Left lung (tissue), 10 donors: ENCODE results near the gene PRCC. TPM values are rescaled to one million over a fixed set of nuclear protein-coding genes. Genes with fewer than 3 reads are reported as not detected.
A peak's percentile ranks its signal among the peaks of the same experiment; 100 is the strongest.

Source experiments
- ATAC-seq: fragments of 200-7000 bp; cut with Tn5 transposase; one replicate; pipeline ENCODE4 v1.9.1; 2020; ENCODE audit warnings: moderate library complexity
- DNase-seq, 4 donors: peaks; one replicate each; pipeline ENCODE4 v3.0.0-alpha.2; 2013 to 2020
- H3K27ac ChIP-seq, 2 donors: fragments of 200-600 bp; sonication (generic) in 1 of 2; one replicate each; pipeline versions ENCODE4 v1.5.0 to v1.8.0; 2020 to 2021
- H3K27me3 ChIP-seq, 2 donors: fragments of 200-600 bp; sonication (generic) in 1 of 2; one replicate each; pipeline versions ENCODE4 v1.5.0 to v1.8.0; 2020 to 2021
- H3K36me3 ChIP-seq, 2 donors: fragments of 200-600 bp; sonication (generic) in 1 of 2; one replicate each; pipeline versions ENCODE4 v1.5.0 to v1.8.0; 2020 to 2021
- H3K4me1 ChIP-seq, 2 donors: fragments of 200-600 bp; one replicate each; pipeline ENCODE4 v1.8.0; 2021
- H3K4me3 ChIP-seq, 2 donors: fragments of 200-600 bp; sonication (generic) in 1 of 2; one replicate each; pipeline versions ENCODE4 v1.5.0 to v1.8.0; 2020 to 2021; ENCODE audit warnings: mild to moderate bottlenecking in 1 of 2
- H3K9me3 ChIP-seq, 2 donors: fragments of 200-600 bp; sonication (generic) in 1 of 2; one replicate each; pipeline versions ENCODE4 v1.5.0 to v1.8.0; 2020 to 2021
- intact Hi-C, 2 donors: fragments of 100-400 bp; cut with DNase I; formaldehyde crosslinking; loops; one replicate each; pipeline versions ENCODE4 v1.11.2 to v1.14.2; 2022
- polyA plus RNA-seq, 6 donors: library from polyadenylated mRNA; unstranded; fragments of 120-200 nt; gene quantifications; one replicate each; pipeline ENCODE4 v1.2.1, GENCODE V29; 2013; ENCODE audit not compliant: insufficient read length in 6 of 6
- total RNA-seq, 2 donors: library from RNA; stranded (reverse); fragmentation: NEBNext Ultra II Directional; extraction: Animal tissue kit (Norgen Biotek cat#: 25700); gene quantifications; one replicate each; pipeline ENCODE4 v1.2.1, GENCODE V29; 2021
- TF ChIP-seq, protein P1 (sequence below), 2 donors: fragments of 200-600 bp; sonication (generic) in 1 of 2; IDR thresholded peaks; one replicate each; pipeline versions ENCODE4 v1.5.0 to v1.8.0; 2021; ENCODE audit warnings: antibody characterized with exemption in 2 of 2
- donor health status: DM: no; HTN: yes; CAD: no.
- donor health status: DM: no; HTN: no; CAD: no.

Gene PRCC
- total and polyA plus RNA-seq, 8 donors = 40.7 to 106 (median 96.3) TPM

DNA sequence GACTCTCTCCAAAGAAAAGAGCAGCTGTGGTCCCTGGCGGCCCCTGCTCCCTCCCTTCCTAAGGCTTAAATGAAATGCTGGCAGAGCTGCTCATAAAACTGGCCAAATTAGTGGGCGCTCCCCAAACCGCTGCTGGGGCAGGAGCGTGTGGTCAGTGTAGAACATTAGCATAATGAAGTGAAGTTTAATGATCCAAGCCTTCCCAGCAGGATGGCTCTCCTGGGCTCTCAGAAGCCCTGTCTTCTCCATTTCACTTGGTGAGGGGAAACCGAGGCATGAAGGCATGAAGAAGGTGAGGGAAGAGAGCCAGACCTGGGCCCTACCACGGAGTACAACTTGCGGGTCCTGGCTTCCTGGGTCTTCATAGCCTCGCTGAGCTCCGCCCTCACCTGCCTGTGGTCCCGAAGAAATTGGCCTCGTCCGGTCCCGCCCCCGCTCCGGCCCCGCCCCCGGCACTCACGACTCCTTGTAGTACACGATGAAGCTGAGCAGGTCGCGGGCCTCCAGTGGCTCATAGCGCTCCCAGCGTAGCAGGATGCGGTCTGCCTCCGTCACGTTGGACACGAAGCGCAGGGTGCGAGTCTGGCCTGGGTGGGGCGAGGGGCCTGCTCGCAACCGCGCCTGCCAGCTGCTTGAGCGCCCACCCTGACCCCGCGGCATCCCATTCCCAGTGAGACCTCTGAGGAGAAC, 81.3 kb downstream of the PRCC start:
- Histone ChIP-seq H3K27ac (no peak overlapping the region), H3K4me1 (peaks cover 5 to 11% of the 10 kb centered on the region in 2 donors), H3K36me3 (no peaks in the 10 kb centered on the region), H3K4me3 (no peak overlapping the region), H3K9me3 (no peaks in the 10 kb centered on the region), H3K27me3 (peaks cover 41 to 91% of the 10 kb centered on the region in 2 donors)
- no peak for DNase-seq
- TF ChIP-seq, protein P1, sequence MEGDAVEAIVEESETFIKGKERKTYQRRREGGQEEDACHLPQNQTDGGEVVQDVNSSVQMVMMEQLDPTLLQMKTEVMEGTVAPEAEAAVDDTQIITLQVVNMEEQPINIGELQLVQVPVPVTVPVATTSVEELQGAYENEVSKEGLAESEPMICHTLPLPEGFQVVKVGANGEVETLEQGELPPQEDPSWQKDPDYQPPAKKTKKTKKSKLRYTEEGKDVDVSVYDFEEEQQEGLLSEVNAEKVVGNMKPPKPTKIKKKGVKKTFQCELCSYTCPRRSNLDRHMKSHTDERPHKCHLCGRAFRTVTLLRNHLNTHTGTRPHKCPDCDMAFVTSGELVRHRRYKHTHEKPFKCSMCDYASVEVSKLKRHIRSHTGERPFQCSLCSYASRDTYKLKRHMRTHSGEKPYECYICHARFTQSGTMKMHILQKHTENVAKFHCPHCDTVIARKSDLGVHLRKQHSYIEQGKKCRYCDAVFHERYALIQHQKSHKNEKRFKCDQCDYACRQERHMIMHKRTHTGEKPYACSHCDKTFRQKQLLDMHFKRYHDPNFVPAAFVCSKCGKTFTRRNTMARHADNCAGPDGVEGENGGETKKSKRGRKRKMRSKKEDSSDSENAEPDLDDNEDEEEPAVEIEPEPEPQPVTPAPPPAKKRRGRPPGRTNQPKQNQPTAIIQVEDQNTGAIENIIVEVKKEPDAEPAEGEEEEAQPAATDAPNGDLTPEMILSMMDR (IDR thresholded peaks at IDR 0.05) = no peak
- ATAC-seq = peak; percentile 65
- intact Hi-C loops = no loop called here

DNA sequence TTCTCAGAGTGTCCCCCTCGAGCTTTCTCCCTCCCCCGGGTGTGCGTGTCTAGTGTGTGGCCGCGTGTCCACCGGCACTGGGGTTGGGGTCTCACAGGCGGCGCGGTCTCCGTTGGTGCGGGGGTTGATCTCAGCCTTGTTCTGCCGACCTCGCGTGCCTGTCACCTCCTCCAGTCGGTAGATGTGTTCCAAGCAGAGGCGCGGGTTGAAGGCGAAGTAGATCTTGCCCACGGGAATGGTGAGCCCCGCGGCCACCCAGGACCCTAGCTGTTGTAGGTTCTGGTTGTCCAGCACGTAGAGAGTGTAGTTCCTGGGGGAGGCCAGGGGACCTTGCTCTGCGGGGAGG, 81.8 kb downstream of the PRCC start:
- H3K27ac ChIP-seq = no peak overlapping the region
- H3K4me1 ChIP-seq = peaks cover 5 to 11% of the 10 kb centered on the region in 2 donors
- H3K9me3 ChIP-seq = no peaks in the 10 kb centered on the region
- no peak for DNase-seq
- H3K36me3 ChIP-seq = no peaks in the 10 kb centered on the region
- TF ChIP-seq, protein P1 (IDR thresholded peaks at IDR 0.05) = no peak
- no peak for ATAC-seq
- H3K4me3 ChIP-seq = no peak overlapping the region
- peaks cover 36 to 86% of the 10 kb centered on the region in 2 donors for H3K27me3 ChIP-seq
- intact Hi-C loops = no loop called here

Other genes with a start within 250 kb of the PRCC start
- gene IQGAP3, start 195.0 kb upstream of the PRCC start, total RNA-seq = 10 to 100 TPM in 1 of 2 donors, 1 to 10 TPM in 1; 2.8 to 10.3 TPM
- 10 to 100 TPM; 10.2 to 26.7 (median 15.8) TPM for gene IQGAP3, start 195.0 kb upstream of the PRCC start, polyA plus RNA-seq
- gene TTC24, start 187.8 kb upstream of the PRCC start, total RNA-seq = not detected
- under 1 TPM in 4 of 6 donors, not detected in 2; 0.07 to 0.34 (median 0.16) TPM for gene TTC24, start 187.8 kb upstream of the PRCC start, polyA plus RNA-seq
- gene NAXE, start 175.8 kb upstream of the PRCC start, total RNA-seq = 10 to 100 TPM; 77.6 to 81.6 TPM
- gene NAXE, start 175.8 kb upstream of the PRCC start, polyA plus RNA-seq = 10 to 100 TPM; 49.2 to 60.4 (median 51.5) TPM
- gene GPATCH4, start 166.1 kb upstream of the PRCC start, total RNA-seq = 10 to 100 TPM; 16.1 to 29.1 TPM
- 10 to 100 TPM; 26.9 to 35.1 (median 29.0) TPM for gene GPATCH4, start 166.1 kb upstream of the PRCC start, polyA plus RNA-seq
- under 1 TPM in 1 of 2 donors, not detected in 1; 0.18 TPM for gene HAPLN2, start 148.1 kb upstream of the PRCC start, total RNA-seq
- gene HAPLN2, start 148.1 kb upstream of the PRCC start, polyA plus RNA-seq = under 1 TPM; 0.15 to 0.50 (median 0.33) TPM
- gene BCAN, start 125.4 kb upstream of the PRCC start, total RNA-seq = under 1 TPM; 0.34 to 0.35 TPM
- under 1 TPM; 0.34 to 0.87 (median 0.75) TPM for gene BCAN, start 125.4 kb upstream of the PRCC start, polyA plus RNA-seq
- 10 to 100 TPM; 56.9 to 58.5 TPM for gene NES, start 90.1 kb upstream of the PRCC start, total RNA-seq
- 10 to 100 TPM; 54.9 to 84.0 (median 71.8) TPM for gene NES, start 90.1 kb upstream of the PRCC start, polyA plus RNA-seq
- gene CRABP2, start 62.0 kb upstream of the PRCC start, total RNA-seq = 10 to 100 TPM in 1 of 2 donors, 1 to 10 TPM in 1; 2.7 to 23.3 TPM
- 100 to 1,000 TPM in 4 of 6 donors, 10 to 100 TPM in 2; 79.4 to 154 (median 109) TPM for gene CRABP2, start 62.0 kb upstream of the PRCC start, polyA plus RNA-seq
- gene METTL25B, start 39.1 kb upstream of the PRCC start, total RNA-seq = 10 to 100 TPM; 30.6 to 35.3 TPM
- gene METTL25B, start 39.1 kb upstream of the PRCC start, polyA plus RNA-seq = 10 to 100 TPM; 32.6 to 41.7 (median 35.9) TPM
- gene ISG20L2, start 38.8 kb upstream of the PRCC start, total RNA-seq = 10 to 100 TPM; 18.3 to 30.8 TPM
- gene ISG20L2, start 38.8 kb upstream of the PRCC start, polyA plus RNA-seq = 10 to 100 TPM; 36.9 to 45.9 (median 43.4) TPM
- gene MRPL24, start 26.4 kb upstream of the PRCC start, total RNA-seq = 10 to 100 TPM; 42.8 to 62.2 TPM
- 10 to 100 TPM; 53.1 to 58.1 (median 55.4) TPM for gene MRPL24, start 26.4 kb upstream of the PRCC start, polyA plus RNA-seq
- 100 to 1,000 TPM; 139 to 207 TPM for gene HDGF, start 15.9 kb upstream of the PRCC start, total RNA-seq
- 100 to 1,000 TPM; 212 to 260 (median 239) TPM for gene HDGF, start 15.9 kb upstream of the PRCC start, polyA plus RNA-seq
- gene SH2D2A, start 49.3 kb downstream of the PRCC start, total RNA-seq = 1 to 10 TPM; 1.7 to 4.4 TPM
- under 1 TPM; 0.36 to 0.85 (median 0.63) TPM for gene SH2D2A, start 49.3 kb downstream of the PRCC start, polyA plus RNA-seq
- not detected for gene INSRR, start 91.6 kb downstream of the PRCC start, total RNA-seq
- under 1 TPM in 4 of 6 donors, not detected in 2; 0.03 to 0.06 (median 0.04) TPM for gene INSRR, start 91.6 kb downstream of the PRCC start, polyA plus RNA-seq
- gene NTRK1, start 93.3 kb downstream of the PRCC start, total RNA-seq = under 1 TPM; 0.47 to 0.97 TPM
- gene NTRK1, start 93.3 kb downstream of the PRCC start, polyA plus RNA-seq = under 1 TPM in 5 of 6 donors, not detected in 1; 0.15 to 0.41 (median 0.27) TPM
- gene PEAR1, start 126.2 kb downstream of the PRCC start, total RNA-seq = 10 to 100 TPM; 10.6 to 12.3 TPM
- 10 to 100 TPM; 25.7 to 30.1 (median 29.4) TPM for gene PEAR1, start 126.2 kb downstream of the PRCC start, polyA plus RNA-seq
- 1 to 10 TPM in 1 of 2 donors, under 1 TPM in 1; 0.38 to 3.5 TPM for gene LRRC71, start 153.1 kb downstream of the PRCC start, total RNA-seq
- gene LRRC71, start 153.1 kb downstream of the PRCC start, polyA plus RNA-seq = 1 to 10 TPM; 1.1 to 5.5 (median 3.1) TPM